ENCODE data around the gene CRADD. TPM values are rescaled to one million over a fixed set of nuclear protein-coding genes. Genes with fewer than 3 reads are reported as not detected.
A peak's percentile ranks its signal among the peaks of the same experiment; 100 is the strongest.

CRADD gene
- total RNA-seq, 6 donors from 2014 or later = 13.7 to 40.7 (median 29.0) TPM

DNA sequence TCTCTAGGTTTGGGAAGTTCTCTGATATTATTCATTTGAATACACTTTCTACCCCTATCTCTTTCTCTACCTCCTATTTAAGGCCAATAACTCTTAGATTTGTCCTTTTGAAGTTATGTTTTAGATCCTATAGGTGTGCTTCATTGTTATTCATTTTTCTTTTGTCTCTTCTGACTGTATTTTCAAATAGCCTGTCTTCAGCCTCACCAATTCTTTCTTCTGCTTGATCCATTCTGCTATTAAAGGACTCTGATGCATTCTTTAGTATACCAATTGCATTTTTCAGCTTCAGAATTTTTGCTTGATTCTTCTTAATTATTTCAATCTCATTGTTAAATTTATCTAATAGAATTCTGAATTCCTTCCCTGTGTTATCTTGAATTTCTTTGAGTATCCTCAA is 199.2 kb downstream of the CRADD start:
- TF ChIP-seq EP300 (IDR thresholded peaks at IDR 0.05) (no peak), POLR2A (IDR thresholded peaks at IDR 0.05) (no peak), POLR2AphosphoS5 (IDR thresholded peaks at IDR 0.05) (no peak)
- TF ChIP-seq, protein P1, sequence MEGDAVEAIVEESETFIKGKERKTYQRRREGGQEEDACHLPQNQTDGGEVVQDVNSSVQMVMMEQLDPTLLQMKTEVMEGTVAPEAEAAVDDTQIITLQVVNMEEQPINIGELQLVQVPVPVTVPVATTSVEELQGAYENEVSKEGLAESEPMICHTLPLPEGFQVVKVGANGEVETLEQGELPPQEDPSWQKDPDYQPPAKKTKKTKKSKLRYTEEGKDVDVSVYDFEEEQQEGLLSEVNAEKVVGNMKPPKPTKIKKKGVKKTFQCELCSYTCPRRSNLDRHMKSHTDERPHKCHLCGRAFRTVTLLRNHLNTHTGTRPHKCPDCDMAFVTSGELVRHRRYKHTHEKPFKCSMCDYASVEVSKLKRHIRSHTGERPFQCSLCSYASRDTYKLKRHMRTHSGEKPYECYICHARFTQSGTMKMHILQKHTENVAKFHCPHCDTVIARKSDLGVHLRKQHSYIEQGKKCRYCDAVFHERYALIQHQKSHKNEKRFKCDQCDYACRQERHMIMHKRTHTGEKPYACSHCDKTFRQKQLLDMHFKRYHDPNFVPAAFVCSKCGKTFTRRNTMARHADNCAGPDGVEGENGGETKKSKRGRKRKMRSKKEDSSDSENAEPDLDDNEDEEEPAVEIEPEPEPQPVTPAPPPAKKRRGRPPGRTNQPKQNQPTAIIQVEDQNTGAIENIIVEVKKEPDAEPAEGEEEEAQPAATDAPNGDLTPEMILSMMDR (IDR thresholded peaks at IDR 0.05) = no peak
- no peak overlapping the region for H3K4me3 ChIP-seq
- H3K27ac ChIP-seq = no peak overlapping the region
- H3K27me3 ChIP-seq = no peaks in the 10 kb centered on the region
- peaks cover 6 to 15% (median 11%) of the 10 kb centered on the region in 4 donors for H3K9me3 ChIP-seq
- ATAC-seq (ENCODE audit: low FRiP score in 2 of 2) = no peak
- no peaks in the 10 kb centered on the region for H3K36me3 ChIP-seq
- no peaks in the 10 kb centered on the region for H3K4me1 ChIP-seq
- DNase-seq = no peak

DNA sequence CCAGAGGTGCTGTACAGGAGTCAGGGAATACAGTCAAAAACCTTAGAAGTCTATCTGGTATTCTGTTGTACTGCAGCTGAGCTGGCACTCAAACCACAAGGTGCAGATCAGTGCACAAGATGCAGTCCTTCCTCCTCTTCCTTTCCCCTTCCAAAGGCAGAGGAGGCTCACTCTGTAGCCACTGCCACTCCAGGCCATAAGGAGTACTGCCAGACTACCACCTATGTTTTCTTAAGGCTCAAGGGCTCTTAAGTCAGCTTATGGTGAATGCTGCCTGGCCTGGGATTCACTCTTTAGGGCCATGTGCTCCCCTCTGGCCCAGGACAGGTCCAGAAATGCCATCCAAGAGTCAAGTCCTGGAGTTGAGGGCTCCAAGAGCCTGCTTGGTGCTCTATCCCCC is 200.3 kb downstream of the CRADD start:
- no peak for TF ChIP-seq POLR2A (IDR thresholded peaks at IDR 0.05)
- TF ChIP-seq, protein P1 (IDR thresholded peaks at IDR 0.05) = peak in 1 of 6 experiments; percentile 30
- peak in 1 of 2 donors; percentile 40 for ATAC-seq (ENCODE audit: low FRiP score in 2 of 2)
- Histone ChIP-seq H3K27me3 (no peaks in the 10 kb centered on the region), H3K9me3 (peaks cover 3 to 14% (median 9%) of the 10 kb centered on the region in 4 donors), H3K27ac (no peak overlapping the region), H3K4me3 (no peak overlapping the region), H3K36me3 (no peaks in the 10 kb centered on the region), H3K4me1 (no peaks in the 10 kb centered on the region)
- peak in 1 of 2 donors; percentile 55 for DNase-seq

- H3K4me3 ChIP-seq = no peak overlapping the region
- no peak for ATAC-seq (ENCODE audit: low FRiP score in 2 of 2)
- WGBS, 2 donors = 84 to 87% methylated on average over 6 of the region's 6 CpGs
- no peak overlapping the region for H3K27ac ChIP-seq
- DNase-seq = no peak
- H3K27me3 ChIP-seq = no peaks in the 10 kb centered on the region
- H3K4me1 ChIP-seq = no peaks in the 10 kb centered on the region
- H3K9me3 ChIP-seq = no peaks in the 10 kb centered on the region
- no peaks in the 10 kb centered on the region for H3K36me3 ChIP-seq
- TF ChIP-seq, protein P1 (IDR thresholded peaks at IDR 0.05) = no peak
Measured at GRCh38 chr12:93879476-93880421, 202.6 kb downstream of the CRADD start.

DNA sequence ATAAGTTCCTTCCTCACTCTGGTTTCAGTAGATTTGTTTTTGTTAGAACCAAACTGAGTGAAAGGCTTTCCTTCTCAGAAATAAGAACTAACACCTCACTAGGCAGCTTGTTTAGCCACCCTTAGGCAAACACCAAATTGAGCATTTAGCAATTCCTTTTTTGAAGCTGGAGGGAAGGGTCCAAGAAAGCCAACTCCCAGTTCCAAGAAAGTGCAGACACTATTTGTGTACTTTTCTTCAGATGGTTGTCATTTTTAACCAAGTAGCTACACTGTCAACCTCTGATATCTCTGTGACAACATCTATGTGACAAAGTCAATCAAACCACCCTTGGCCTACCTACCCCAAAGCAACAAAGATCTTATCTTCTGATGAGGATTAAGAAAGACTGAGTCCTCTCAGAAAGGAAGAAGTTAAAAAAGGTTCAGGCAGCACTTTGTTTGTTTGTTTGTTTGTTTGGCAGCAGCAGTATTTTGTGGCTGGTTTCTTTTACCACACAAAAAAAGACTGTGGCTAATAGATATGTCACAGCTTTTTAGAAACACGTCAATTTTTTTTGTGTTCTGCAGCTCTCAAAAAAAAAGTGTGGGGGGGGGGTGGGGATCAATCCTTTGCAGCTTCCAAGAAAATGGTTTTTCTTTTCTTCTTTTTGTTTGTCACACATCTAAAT is 203.8 kb downstream of the CRADD start:
- H3K36me3 ChIP-seq = no peaks in the 10 kb centered on the region
- WGBS, 2 donors = 88% methylated on average over 1 of the region's 1 CpG
- no peak overlapping the region for H3K27ac ChIP-seq
- no peak for TF ChIP-seq POLR2A (IDR thresholded peaks at IDR 0.05)
- TF ChIP-seq, protein P1 (IDR thresholded peaks at IDR 0.05) = no peak
- no peak for TF ChIP-seq EP300 (IDR thresholded peaks at IDR 0.05)
- no peak for TF ChIP-seq POLR2AphosphoS5 (IDR thresholded peaks at IDR 0.05)
- ATAC-seq (ENCODE audit: low FRiP score in 2 of 2) (no peak), DNase-seq (no peak)
- H3K4me1 ChIP-seq = no peaks in the 10 kb centered on the region
- H3K27me3 ChIP-seq = no peaks in the 10 kb centered on the region
- H3K9me3 ChIP-seq = no peaks in the 10 kb centered on the region
- H3K4me3 ChIP-seq = no peak overlapping the region
